ENCODE measurements around the gene EXOSC3. TPM values are rescaled to one million over a fixed set of nuclear protein-coding genes. Genes with fewer than 3 reads are reported as not detected.

Gene EXOSC3
- total RNA-seq, 1 donor from 2014 or later, result 17.9 TPM

DNA sequence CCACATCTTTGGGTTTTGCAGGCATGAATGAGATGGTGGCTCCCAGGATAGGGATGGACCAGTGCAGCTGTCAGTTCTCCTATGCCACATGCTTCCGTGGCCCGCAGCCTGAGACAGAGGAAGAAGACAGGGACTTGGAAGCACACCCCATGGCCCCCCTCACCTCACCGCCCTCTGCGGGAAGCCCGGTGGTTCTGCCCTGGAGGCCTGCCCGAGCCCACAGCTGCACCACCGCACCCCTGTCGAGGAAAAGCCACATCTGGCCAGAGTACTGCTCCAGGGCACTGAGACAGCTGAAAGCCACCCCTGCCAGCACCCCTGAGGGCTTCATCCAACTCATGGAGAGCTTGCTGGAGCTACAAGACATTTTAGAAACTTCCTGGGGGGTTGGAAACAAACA lies 38.9 kb downstream of the EXOSC3 start:
- ATAC-seq (no peak), DNase-seq (no peak)
- intact Hi-C loops (cut with micrococcal nuclease), result loop anchor here (10.0 kb wide), 1 partner anchor 619 kb away; no protein-coding TSS in a partner anchor

DNA sequence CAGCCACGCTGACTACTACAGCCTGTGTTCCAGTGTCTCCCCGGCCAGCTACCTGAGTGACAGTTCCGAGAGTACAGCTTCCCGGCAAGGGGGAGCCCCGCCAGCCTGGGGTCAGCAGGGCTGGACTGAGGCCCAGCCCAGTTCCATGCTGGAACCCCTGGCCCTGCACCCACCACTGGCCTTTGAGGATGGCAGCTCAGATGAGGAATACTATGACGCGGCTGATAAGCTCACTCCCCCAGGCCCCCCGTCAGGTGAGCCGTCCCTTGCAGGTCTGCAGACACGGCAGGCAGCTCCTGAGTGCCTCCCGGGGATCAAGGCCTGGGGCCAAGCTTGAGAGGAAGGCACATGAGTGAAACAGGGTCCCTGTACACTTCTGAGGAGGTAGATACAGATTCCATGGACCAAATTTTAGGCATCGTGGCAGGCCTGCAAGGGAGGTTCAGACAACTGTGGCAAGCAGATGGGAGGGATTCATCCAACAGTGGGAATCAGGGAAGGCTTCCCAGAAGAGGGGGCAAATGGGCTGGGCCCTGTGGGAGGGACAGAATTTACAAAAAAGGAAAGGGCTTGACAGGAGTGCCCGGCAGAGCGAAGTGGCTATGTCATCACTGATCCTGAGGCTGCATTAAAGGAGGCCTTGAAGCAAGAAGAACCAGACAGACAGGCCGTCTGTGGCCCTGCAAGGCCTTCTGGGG lies 44.1 kb downstream of the EXOSC3 start:
- ATAC-seq (no peak), DNase-seq (no peak)
- intact Hi-C loops (cut with micrococcal nuclease), result loop anchor here (10.0 kb wide), 1 partner anchor 624 kb away; no protein-coding TSS in a partner anchor

DNA sequence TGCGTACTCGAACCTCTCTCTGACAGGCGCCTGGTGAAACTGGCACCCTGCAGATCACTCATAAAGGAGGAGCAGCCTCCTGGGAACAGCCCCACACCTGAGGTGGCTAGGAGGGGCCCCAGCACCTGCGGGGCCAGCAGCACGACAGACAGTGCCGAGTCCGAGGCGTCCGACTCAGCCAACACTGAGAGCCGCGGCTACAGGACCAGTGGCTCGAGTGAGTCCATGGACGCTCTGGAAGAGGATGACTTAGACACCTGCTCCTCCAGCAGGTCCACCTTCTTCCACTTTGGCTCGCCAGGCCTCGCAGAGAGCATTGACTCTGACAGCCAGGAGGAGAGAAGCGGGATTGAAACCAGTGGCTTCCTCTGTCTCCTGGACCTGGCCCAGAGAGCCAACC lies 44.7 kb downstream of the EXOSC3 start:
- intact Hi-C loops (cut with micrococcal nuclease), result loop anchor here (10.0 kb wide), 1 partner anchor 625 kb away; no protein-coding TSS in a partner anchor
- ATAC-seq, result no peak

DNA sequence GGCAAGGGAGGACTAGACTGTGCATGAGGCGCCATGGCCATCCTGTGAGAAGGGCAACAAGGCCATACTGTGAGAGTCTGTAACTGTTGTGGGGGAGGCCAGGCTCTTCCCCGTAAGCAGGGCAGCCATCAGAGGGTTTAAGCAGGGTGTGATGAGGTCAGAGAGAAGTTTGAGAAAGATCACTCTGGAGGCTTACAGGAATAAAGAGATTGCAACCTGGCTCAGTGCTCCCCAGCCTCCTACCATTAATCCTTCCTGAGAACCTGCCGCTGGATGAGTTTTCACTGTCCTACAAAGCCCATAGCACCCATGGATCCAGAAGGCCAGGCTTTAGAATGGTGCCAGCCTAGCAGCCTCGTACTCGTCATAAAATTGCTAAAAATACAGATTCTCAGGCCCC lies 45.6 kb downstream of the EXOSC3 start:
- intact Hi-C loops (cut with micrococcal nuclease), result no loop called here
- no peak for DNase-seq
- ATAC-seq, result no peak

More for the DNA sequence above, 44.7 kb downstream of the EXOSC3 start:
- no peak for DNase-seq

DNA sequence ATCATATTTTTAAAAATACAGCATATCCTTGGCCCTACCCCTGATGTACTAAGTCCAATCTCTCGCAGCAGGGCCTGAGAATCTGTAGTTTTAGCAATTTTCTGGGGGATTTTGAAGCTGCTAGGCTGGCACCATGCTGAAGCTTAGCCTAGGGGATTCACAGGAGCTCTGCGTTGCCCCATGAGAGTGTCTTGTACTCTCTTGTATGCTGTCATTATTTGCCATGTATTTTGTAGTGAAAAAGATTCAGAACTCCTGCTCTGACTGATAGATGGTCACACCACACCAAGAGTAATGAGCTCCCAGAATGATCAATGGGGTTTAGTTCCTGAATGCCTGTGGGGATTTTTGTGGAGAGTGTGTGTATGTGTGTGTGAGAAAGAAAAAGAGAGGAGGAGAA lies 51.9 kb downstream of the EXOSC3 start:
- DNase-seq (no peak), ATAC-seq (no peak)
- intact Hi-C loops (cut with micrococcal nuclease), result no loop called here

DNA sequence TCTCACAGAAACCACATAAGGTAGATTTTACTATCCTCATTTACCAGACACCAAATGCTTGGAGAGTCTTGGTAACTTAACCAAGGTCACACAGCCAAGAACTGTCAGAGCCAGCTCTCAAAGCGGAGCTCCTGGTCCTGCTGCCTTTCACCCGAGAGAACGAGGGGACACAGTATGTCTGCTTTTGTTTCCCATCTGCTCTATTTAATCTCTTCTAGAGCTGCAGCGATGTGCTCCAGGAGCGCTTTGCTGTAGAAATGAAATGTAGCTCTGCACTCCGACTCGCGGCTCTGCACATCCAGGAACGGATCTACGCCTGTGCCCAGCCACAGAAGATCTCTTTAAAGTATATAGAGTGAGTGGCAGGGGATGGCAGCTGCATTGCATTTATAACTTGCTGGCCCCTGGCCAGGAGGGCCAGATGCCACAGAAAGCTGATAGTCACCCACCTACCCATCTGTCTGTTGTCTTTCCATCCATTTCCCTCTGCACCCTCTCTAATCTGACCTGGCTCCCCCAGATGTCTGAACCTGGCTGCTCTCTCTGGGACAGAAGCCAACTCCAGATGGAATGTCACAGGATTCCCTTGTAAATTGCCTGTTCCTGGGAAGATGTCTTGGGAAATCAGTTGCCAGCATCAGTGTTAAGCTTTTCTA lies 52.6 kb downstream of the EXOSC3 start:
- ATAC-seq, result no peak
- no peak for DNase-seq
- intact Hi-C loops (cut with micrococcal nuclease), result no loop called here

DNA sequence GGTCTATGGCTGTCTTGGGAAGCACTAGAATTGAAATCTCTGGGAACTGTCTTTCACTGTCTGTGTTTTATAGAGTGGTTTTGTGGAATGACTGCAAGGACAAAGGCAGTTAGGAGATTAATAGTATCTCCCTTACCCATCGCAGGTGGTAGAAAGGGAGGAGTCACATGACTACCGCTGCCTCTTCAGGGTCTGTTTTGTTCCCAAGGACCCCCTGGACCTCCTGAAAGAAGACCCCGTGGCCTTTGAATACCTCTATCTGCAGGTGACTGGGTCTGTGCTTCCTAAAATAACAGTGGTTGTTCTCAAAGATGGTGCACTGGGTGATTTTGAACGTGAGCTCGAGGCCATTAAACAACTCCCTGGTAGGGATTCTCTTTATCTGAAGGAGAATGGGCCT lies 54.0 kb downstream of the EXOSC3 start:
- intact Hi-C loops (cut with micrococcal nuclease), result no loop called here
- DNase-seq (no peak), ATAC-seq (no peak)

DNA sequence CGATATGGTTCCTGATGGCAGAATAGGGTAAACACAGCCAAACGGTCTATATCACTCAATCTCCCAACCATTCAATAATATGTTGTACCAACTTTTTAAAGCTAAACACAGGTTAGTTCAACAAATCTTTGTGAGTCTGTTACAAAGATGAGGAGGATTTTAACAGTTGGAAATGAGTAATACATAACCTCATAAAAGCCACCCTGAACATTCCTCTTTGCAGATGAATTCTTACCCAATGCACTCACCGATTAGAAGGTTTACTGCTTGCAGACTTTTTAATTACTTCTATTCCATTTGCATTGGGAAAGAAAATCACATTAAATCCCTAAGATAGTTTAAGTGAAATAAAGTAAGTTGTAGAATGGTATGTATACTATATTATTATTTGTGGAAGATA lies 54.6 kb downstream of the EXOSC3 start:
- DNase-seq (no peak), ATAC-seq (no peak)
- intact Hi-C loops (cut with micrococcal nuclease), result no loop called here

Other genes with a start within 250 kb of the EXOSC3 start
- gene FBXO10, start 208.7 kb downstream of the EXOSC3 start, total RNA-seq, result 8.3 TPM
- 60.7 TPM for gene TOMM5, start 192.5 kb downstream of the EXOSC3 start, total RNA-seq
- 1.8 TPM for gene FRMPD1, start 134.1 kb downstream of the EXOSC3 start, total RNA-seq
- gene TRMT10B, start 31.3 kb downstream of the EXOSC3 start, total RNA-seq, result 2.9 TPM
- gene DCAF10, start 15.7 kb upstream of the EXOSC3 start, total RNA-seq, result 20.5 TPM
- gene SLC25A51, start 119.1 kb upstream of the EXOSC3 start, total RNA-seq, result 23.0 TPM